BJ (cell line): ENCODE results near the gene RPP40. TPM values are rescaled to one million over a fixed set of nuclear protein-coding genes. Genes with fewer than 3 reads are reported as not detected.

Experiments used
- CTCF ChIA-PET: fragments of 350-600 bp; formaldehyde crosslinking; extraction: SDS; loops from one replicate; lab custom pipeline; 2021; ENCODE audit warnings: antibody characterized with exemption, inconsistent platforms; lab: Yijun Ruan, JAX
- POLR2A ChIA-PET: fragments of 300-600 bp; sonication (Branson Sonifier 250); formaldehyde crosslinking; extraction: SDS; loops from one replicate; lab custom pipeline; 2021; ENCODE audit warnings: antibody characterized with exemption; lab: Charles Lee
- DNase-seq: peaks from one replicate; pipeline ENCODE4 v3.0.0-alpha.2; 2011; ENCODE audit warnings: low read depth
- H3K27me3 ChIP-seq: 2 replicates; pipeline ENCODE4 v1.6.0; 2011; ENCODE audit warnings: low read length; ENCODE audit not compliant: control insufficient read depth, insufficient read depth
- H3K36me3 ChIP-seq: 2 replicates; pipeline ENCODE4 v1.5.1; 2011; ENCODE audit warnings: low read length; ENCODE audit not compliant: control insufficient read depth, insufficient read depth
- H3K4me3 ChIP-seq: 2 replicates; pipeline ENCODE4 v1.5.1; 2011; ENCODE audit warnings: low read depth, mild to moderate bottlenecking, control low read depth, low read length
- polyA plus RNA-seq: library from polyadenylated mRNA; depleted of rRNA; stranded (reverse); fragments of >200 nt; gene quantifications from 2 replicates; pipeline ENCODE4 v1.2.3, GENCODE V29; 2011
- TF ChIP-seq, protein P1 (sequence below): IDR thresholded peaks from 2 replicates; pipeline ENCODE4 v1.5.1; 2011; ENCODE audit warnings: low read depth, mild to moderate bottlenecking, control low read depth, inconsistent platforms, low read length, moderate library complexity; ENCODE audit not compliant: insufficient read depth

RPP40 gene
- polyA plus RNA-seq, 1 experiment = 5.6 TPM

DNA sequence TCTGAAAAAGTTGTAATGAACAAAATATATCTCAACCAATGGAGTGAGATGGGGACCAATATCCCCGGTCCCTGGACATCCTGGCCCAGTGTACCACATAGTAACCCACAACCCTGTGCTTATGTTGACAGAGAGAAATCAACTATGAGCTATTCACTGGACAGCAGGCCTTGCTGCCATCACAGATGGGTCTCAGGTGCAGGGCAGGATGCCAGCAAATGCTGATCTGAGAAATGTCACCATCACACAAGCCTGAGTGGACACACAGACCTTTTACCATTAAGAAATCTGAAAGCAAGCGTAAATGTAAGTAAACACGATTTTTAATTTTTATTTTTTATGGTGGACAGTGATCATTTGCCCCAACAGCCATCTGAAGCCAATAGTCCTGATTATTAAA lies 9.1 kb downstream of the RPP40 start:
- TF ChIP-seq, protein P1, sequence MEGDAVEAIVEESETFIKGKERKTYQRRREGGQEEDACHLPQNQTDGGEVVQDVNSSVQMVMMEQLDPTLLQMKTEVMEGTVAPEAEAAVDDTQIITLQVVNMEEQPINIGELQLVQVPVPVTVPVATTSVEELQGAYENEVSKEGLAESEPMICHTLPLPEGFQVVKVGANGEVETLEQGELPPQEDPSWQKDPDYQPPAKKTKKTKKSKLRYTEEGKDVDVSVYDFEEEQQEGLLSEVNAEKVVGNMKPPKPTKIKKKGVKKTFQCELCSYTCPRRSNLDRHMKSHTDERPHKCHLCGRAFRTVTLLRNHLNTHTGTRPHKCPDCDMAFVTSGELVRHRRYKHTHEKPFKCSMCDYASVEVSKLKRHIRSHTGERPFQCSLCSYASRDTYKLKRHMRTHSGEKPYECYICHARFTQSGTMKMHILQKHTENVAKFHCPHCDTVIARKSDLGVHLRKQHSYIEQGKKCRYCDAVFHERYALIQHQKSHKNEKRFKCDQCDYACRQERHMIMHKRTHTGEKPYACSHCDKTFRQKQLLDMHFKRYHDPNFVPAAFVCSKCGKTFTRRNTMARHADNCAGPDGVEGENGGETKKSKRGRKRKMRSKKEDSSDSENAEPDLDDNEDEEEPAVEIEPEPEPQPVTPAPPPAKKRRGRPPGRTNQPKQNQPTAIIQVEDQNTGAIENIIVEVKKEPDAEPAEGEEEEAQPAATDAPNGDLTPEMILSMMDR = no peak

DNA sequence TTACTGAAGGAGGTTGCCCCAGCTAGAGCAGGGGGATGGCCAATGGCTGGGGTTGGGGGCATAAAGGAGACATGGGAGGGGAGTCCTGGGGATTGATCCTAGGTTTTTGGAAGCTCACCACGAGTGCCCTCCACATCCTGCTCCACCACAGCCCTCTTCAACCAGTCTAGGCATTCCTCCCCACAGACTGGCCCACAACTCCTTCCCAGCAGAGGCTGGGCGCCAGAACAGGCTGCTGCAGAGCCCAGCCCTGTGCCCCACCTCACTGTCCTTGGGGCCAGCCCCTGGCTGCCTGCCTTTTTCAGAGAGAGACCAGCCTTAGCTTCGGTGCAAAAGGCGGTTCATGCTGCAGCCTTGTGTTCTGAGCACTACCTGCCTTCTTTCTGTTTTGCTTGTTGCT lies 16.4 kb downstream of the RPP40 start:
- CTCF ChIA-PET = no interaction called here
- Histone ChIP-seq H3K27me3 (0 out of 2 replicates have a peak, but pooled peaks cover 1% of the 10 kb centered on the region), H3K36me3 (no peaks in the 10 kb centered on the region), H3K4me3 (no peak overlapping the region)
- POLR2A ChIA-PET = no interaction called here
- TF ChIP-seq, protein P1 = no peak
- no peak for DNase-seq

More for the DNA sequence above, 9.1 kb downstream of the RPP40 start:
- POLR2A ChIA-PET = no interaction called here
- H3K27me3 ChIP-seq = no peaks in the 10 kb centered on the region
- H3K4me3 ChIP-seq = no peak overlapping the region
- no peak for DNase-seq
- CTCF ChIA-PET = interaction anchor here (1.1 to 2.2 kb wide), 2 partner anchors 9 to 12 kb away, joined by 5 to 6 read pairs; no protein-coding TSS in a partner anchor
- H3K36me3 ChIP-seq = no peaks in the 10 kb centered on the region; the same call in 1 of the 2 replicates

DNA sequence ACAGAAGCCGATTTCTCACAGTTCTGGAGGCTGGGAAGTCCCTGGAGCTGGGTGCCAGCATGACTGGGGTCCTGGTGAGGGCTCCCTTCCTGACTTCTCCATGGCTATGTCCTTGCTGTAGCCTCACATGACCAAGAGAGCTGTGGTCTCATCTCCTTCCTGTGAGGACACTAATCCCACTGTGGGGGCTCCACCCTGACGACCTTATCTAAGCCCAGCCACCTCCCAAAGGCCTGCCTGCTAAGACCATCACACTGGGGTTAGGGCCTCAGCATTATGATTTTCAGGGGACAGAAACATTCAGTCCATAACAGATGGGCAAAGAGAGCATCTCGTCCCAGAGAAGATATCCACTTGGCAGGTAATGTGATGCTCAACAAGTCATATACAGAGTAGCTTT lies 16.8 kb downstream of the RPP40 start:
- Histone ChIP-seq H3K27me3 (0 out of 2 replicates have a peak, but pooled peaks cover 1% of the 10 kb centered on the region), H3K4me3 (no peak overlapping the region), H3K36me3 (no peaks in the 10 kb centered on the region)
- POLR2A ChIA-PET = no interaction called here
- CTCF ChIA-PET = no interaction called here
- TF ChIP-seq, protein P1 = no peak
- no peak for DNase-seq

DNA sequence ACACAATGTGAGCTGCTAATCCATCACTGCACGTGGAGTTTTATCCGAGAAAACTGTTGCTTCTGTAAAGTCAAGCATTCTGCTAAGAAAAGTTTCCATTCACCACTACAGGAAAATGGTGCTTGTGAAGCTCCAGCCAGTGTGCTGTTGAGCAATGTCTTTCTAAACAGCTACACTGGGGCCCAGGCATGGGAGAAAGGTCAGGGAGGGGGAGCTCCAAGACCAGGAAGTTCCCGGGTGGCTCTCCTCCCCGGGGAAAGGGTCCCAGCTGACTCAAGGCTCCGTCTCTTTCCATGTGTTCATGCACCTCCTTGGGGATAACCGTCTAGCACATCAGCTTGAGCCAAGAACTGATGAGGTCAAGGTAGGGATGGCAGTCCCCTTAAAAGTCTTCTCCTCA lies 20.5 kb downstream of the RPP40 start:
- ChIA-PET POLR2A (interaction anchor here (0.6 kb wide), 1 partner anchor 9 kb away, joined by 7 read pairs; no protein-coding TSS in a partner anchor), CTCF (interaction anchor here (0.8 to 1.7 kb wide), 2 partner anchors 12 to 20 kb away, joined by 5 read pairs; partner anchors contain the start of gene RPP40)
- 0 out of 2 replicates have a peak, but pooled peaks cover 1% of the 10 kb centered on the region for H3K27me3 ChIP-seq
- no peak overlapping the region for H3K4me3 ChIP-seq
- no peaks in the 10 kb centered on the region for H3K36me3 ChIP-seq
- TF ChIP-seq, protein P1 = no peak
- no peak for DNase-seq

DNA sequence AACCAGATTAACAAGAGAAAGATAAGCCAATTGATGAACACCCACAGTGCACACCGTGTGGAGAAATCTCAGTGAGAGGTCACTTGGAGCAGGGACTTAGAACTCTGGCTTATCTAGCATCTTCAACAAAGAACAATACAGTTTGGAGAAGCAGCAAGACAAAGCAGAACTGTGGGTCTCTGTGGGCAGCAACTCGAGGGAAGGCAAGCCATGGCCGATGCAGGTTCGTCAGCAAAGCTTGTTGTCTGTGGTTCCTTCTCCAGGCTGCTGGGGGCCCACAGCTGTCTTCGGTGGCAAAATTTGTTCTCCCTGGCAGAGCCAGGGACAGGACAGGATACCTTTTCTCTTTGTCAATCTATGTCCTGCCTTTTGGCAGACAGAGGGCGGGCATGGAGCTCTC lies 22.1 kb downstream of the RPP40 start:
- H3K36me3 ChIP-seq = no peaks in the 10 kb centered on the region
- no peaks in the 10 kb centered on the region; the same call in 1 of the 2 replicates for H3K27me3 ChIP-seq
- no peak overlapping the region for H3K4me3 ChIP-seq
- TF ChIP-seq, protein P1 = no peak
- DNase-seq = no peak
- ChIA-PET POLR2A (no interaction called here), CTCF (interaction anchor here (1.3 to 1.7 kb wide), 2 partner anchors 8 to 22 kb away, joined by 3 to 5 read pairs; partner anchors contain the start of gene RPP40)
